Adipocyte (in vitro differentiated cells): ENCODE data around the gene TRIM49D2.
"Not testable (repeated sequence)": the region's sequence is repeated elsewhere in the genome, so short reads cannot be mapped to it uniquely, and the experiment has no call there.

Experiments used
- DNase-seq: peaks from one replicate; pipeline ENCODE4 v3.0.0-alpha.2; 2015; ENCODE audit warnings: low read depth
- H3K27me3 ChIP-seq: replicated peaks from 2 replicates; pipeline ENCODE4 v1.7.0; 2013; ENCODE audit warnings: mild to moderate bottlenecking, low read length, moderate library complexity; ENCODE audit not compliant: control insufficient read depth, insufficient read depth
- H3K36me3 ChIP-seq: 2 replicates; pipeline ENCODE4 v1.7.0; 2013; ENCODE audit warnings: low read length, mild to moderate bottlenecking, moderate library complexity; ENCODE audit not compliant: control insufficient read depth, insufficient read depth, severe bottlenecking
- H3K4me1 ChIP-seq: 2 replicates; pipeline ENCODE4 v1.7.0; 2013; ENCODE audit warnings: mild to moderate bottlenecking, low read length, moderate library complexity; ENCODE audit not compliant: control insufficient read depth, insufficient read depth
- H3K4me3 ChIP-seq: 2 replicates; pipeline ENCODE4 v1.7.0; 2013; ENCODE audit warnings: mild to moderate bottlenecking, low read length, moderate library complexity
- H3K9ac ChIP-seq: 2 replicates; pipeline ENCODE4 v1.7.0; 2013; ENCODE audit warnings: mild to moderate bottlenecking, low read length, moderate library complexity
- H3K9me3 ChIP-seq: 2 replicates; pipeline ENCODE4 v1.7.0; 2013; ENCODE audit warnings: mild to moderate bottlenecking, low read length, moderate library complexity; ENCODE audit not compliant: control insufficient read depth

Gene TRIM49D2

GRCh38 chr11:89923764-89924163, at the start of gene TRIM49D2:
Gene TRIM49D2, plus strand, starts transcription at chr11:89924064. Its CDS starts 2,698 bp downstream, at chr11:89926762.
- H3K27me3 ChIP-seq, H3K4me1 ChIP-seq: not testable (repeated sequence)

GRCh38 chr11:89877511-89877910, 46.4 kb upstream of the TRIM49D2 start:
- not testable (repeated sequence) for H3K9me3 ChIP-seq, H3K36me3 ChIP-seq, H3K4me3 ChIP-seq, H3K27me3 ChIP-seq, H3K4me1 ChIP-seq, H3K9ac ChIP-seq, DNase-seq

More at GRCh38 chr11:89923764-89924163, at the start of gene TRIM49D2:
- H3K9ac ChIP-seq, DNase-seq, H3K36me3 ChIP-seq, H3K4me3 ChIP-seq, H3K9me3 ChIP-seq: not testable (repeated sequence)

- H3K4me3 ChIP-seq, H3K4me1 ChIP-seq, H3K9me3 ChIP-seq, DNase-seq, H3K9ac ChIP-seq, H3K27me3 ChIP-seq, H3K36me3 ChIP-seq: not testable (repeated sequence)
Observed at GRCh38 chr11:89893245-89893644, 30.6 kb upstream of the TRIM49D2 start.

- not testable (repeated sequence) for H3K9ac ChIP-seq, H3K4me1 ChIP-seq, DNase-seq
Observed at GRCh38 chr11:89900809-89901208, 23.1 kb upstream of the TRIM49D2 start.

GRCh38 chr11:89922195-89922660, 1.6 kb upstream of the TRIM49D2 start, which contains the start of gene TRIM49D1:
Gene TRIM49D1, minus strand, starts transcription at chr11:89922245. Its CDS starts 4,535 bp downstream, at chr11:89917710.
- Histone ChIP-seq H3K27me3 (no peaks in the 10 kb centered on the region), H3K4me1 (no peaks in the 10 kb centered on the region), H3K36me3 (no peaks in the 10 kb centered on the region), H3K4me3 (no peak within 1 kb of the TSS), H3K9ac (no peak within 1 kb of the TSS), H3K9me3 (no peaks in the 10 kb centered on the region)
- no peak for DNase-seq

More at GRCh38 chr11:89900809-89901208, 23.1 kb upstream of the TRIM49D2 start:
- H3K9me3 ChIP-seq, H3K4me3 ChIP-seq, H3K36me3 ChIP-seq, H3K27me3 ChIP-seq: not testable (repeated sequence)

GRCh38 chr11:89960833-89961232, 37.0 kb downstream of the TRIM49D2 start:
- H3K9ac ChIP-seq, H3K4me3 ChIP-seq, DNase-seq, H3K36me3 ChIP-seq, H3K9me3 ChIP-seq, H3K4me1 ChIP-seq, H3K27me3 ChIP-seq: not testable (repeated sequence)

- H3K4me3 ChIP-seq, H3K9ac ChIP-seq, H3K36me3 ChIP-seq, DNase-seq, H3K4me1 ChIP-seq, H3K27me3 ChIP-seq, H3K9me3 ChIP-seq: not testable (repeated sequence)
Observed at GRCh38 chr11:89965737-89966136, 41.9 kb downstream of the TRIM49D2 start, which contains the start of gene TRIM64. Gene TRIM64, plus strand, starts transcription at chr11:89966037. Its CDS starts 2,467 bp downstream, at chr11:89968504.
